Trophoblast cell (in vitro differentiated cells and primary cell): ENCODE measurements around the gene UBAC2.
A peak's percentile ranks its signal among the peaks of the same experiment; 100 is the strongest.

Experiments
- DNase-seq, 2 donors: peaks; one replicate each; pipeline ENCODE4 v3.0.0-alpha.2; 2016
- H2AFZ ChIP-seq: 2 replicates; pipeline ENCODE4 v1.6.1; 2013; ENCODE audit warnings: low read length, moderate library complexity, mild to moderate bottlenecking; ENCODE audit not compliant: insufficient read depth, poor library complexity
- H2AK5ac ChIP-seq: 2 replicates; pipeline ENCODE4 v1.6.1; 2013; ENCODE audit warnings: mild to moderate bottlenecking, low read length
- H2BK120ac ChIP-seq: 2 replicates; pipeline ENCODE4 v1.6.1; 2013; ENCODE audit warnings: low read length, mild to moderate bottlenecking, moderate library complexity; ENCODE audit not compliant: insufficient read depth, poor library complexity
- H2BK12ac ChIP-seq: 2 replicates; pipeline ENCODE4 v1.6.1; 2013; ENCODE audit warnings: mild to moderate bottlenecking, low read length, moderate library complexity
- H2BK5ac ChIP-seq: 2 replicates; pipeline ENCODE4 v1.6.1; 2013; ENCODE audit warnings: low read length, low read depth, moderate library complexity, mild to moderate bottlenecking; ENCODE audit not compliant: poor library complexity
- H3K14ac ChIP-seq: 2 replicates; pipeline ENCODE4 v1.6.1; 2013; ENCODE audit warnings: mild to moderate bottlenecking, low read length
- H3K18ac ChIP-seq: 2 replicates; pipeline ENCODE4 v1.6.1; 2013; ENCODE audit warnings: mild to moderate bottlenecking, low read length
- H3K23ac ChIP-seq: 2 replicates; pipeline ENCODE4 v1.6.1; 2013; ENCODE audit warnings: low read length
- H3K27ac ChIP-seq: 2 replicates; pipeline ENCODE4 v1.5.1; 2013; ENCODE audit warnings: low read depth, mild to moderate bottlenecking, inconsistent platforms, low read length, moderate library complexity
- H3K27me3 ChIP-seq: 2 replicates; pipeline ENCODE4 v1.6.1; 2013; ENCODE audit warnings: inconsistent platforms, mild to moderate bottlenecking, low read length, moderate library complexity; ENCODE audit not compliant: insufficient read depth
- H3K36me3 ChIP-seq, 2 experiments: 1 replicate in 1 of 2; 2 replicates in 1 of 2; pipeline ENCODE4 v1.6.1; 2013; ENCODE audit warnings: low read length in 2 of 2, mild to moderate bottlenecking in 2 of 2, moderate library complexity in 1 of 2; ENCODE audit not compliant: insufficient read depth in 2 of 2, control insufficient read depth in 1 of 2
- H3K4ac ChIP-seq: 2 replicates; pipeline ENCODE4 v1.6.1; 2013; ENCODE audit warnings: low read depth, mild to moderate bottlenecking, low read length, moderate library complexity
- H3K4me1 ChIP-seq, 2 experiments: 1 replicate in 1 of 2; 2 replicates in 1 of 2; pipeline ENCODE4 v1.6.1; 2013; ENCODE audit warnings: low read length in 2 of 2, mild to moderate bottlenecking in 2 of 2, moderate library complexity in 1 of 2; ENCODE audit not compliant: insufficient read depth in 2 of 2, control insufficient read depth in 1 of 2
- H3K4me2 ChIP-seq: 2 replicates; pipeline ENCODE4 v1.6.1; 2013; ENCODE audit warnings: inconsistent platforms, mild to moderate bottlenecking, low read length, moderate library complexity
- H3K4me3 ChIP-seq: 2 replicates; pipeline ENCODE4 v1.5.1; 2013; ENCODE audit warnings: mild to moderate bottlenecking, low read depth, low read length, inconsistent platforms
- H3K79me1 ChIP-seq: one replicate; pipeline ENCODE4 v1.6.1; 2013; ENCODE audit warnings: low read length
- H3K79me2 ChIP-seq: 2 replicates; pipeline ENCODE4 v1.6.1; 2013; ENCODE audit warnings: low read length, mild to moderate bottlenecking; ENCODE audit not compliant: control insufficient read depth, insufficient read depth, poor library complexity
- H3K9ac ChIP-seq: 2 replicates; pipeline ENCODE4 v1.6.1; 2013; ENCODE audit warnings: mild to moderate bottlenecking, low read length
- H3K9me3 ChIP-seq: 2 replicates; pipeline ENCODE4 v1.6.1; 2013; ENCODE audit warnings: low read depth, mild to moderate bottlenecking, control low read depth, inconsistent platforms, low read length; ENCODE audit not compliant: insufficient read depth
- H4K12ac ChIP-seq: 2 replicates; pipeline ENCODE4 v1.6.1; 2013; ENCODE audit warnings: low read depth, mild to moderate bottlenecking, low read length, moderate library complexity
- H4K8ac ChIP-seq: 2 replicates; pipeline ENCODE4 v1.6.1; 2013; ENCODE audit warnings: low read depth, mild to moderate bottlenecking, low read length, moderate library complexity
- H4K91ac ChIP-seq: one replicate; pipeline ENCODE4 v1.6.1; 2013; ENCODE audit warnings: low read depth, mild to moderate bottlenecking, low read length, moderate library complexity
- WGBS: extraction: QIAGEN DNeasy Blood & Tissue Kit; methylation state at CpG from one replicate; pipeline ENCODE4 v1.1.7; 2013; ENCODE audit warnings: missing lambda C conversion rate; ENCODE audit not compliant: insufficient read length, insufficient coverage; ENCODE audit errors: extremely low coverage; 5-methylcytosine and 5-hydroxymethylcytosine counted together

The UBAC2 gene

GRCh38 chr13:99374994-99375737 is 174.5 kb downstream of the UBAC2 start:
- Histone ChIP-seq H4K8ac (no peak overlapping the region), H2AFZ (no peak overlapping the region), H2AK5ac (no peak overlapping the region), H3K27ac (no peak overlapping the region), H3K4ac (no peak overlapping the region), H3K27me3 (no peaks in the 10 kb centered on the region), H3K23ac (no peak overlapping the region), H3K4me1 (no peaks in the 10 kb centered on the region), H3K14ac (no peak overlapping the region), H3K18ac (no peak overlapping the region), H4K12ac (no peak overlapping the region), H3K4me2 (no peak overlapping the region), H3K9ac (no peak overlapping the region), H3K4me3 (no peak overlapping the region), H2BK120ac (no peak overlapping the region), H3K79me2 (no peaks in the 10 kb centered on the region), H3K36me3 (peaks cover 11 to 14% of the 10 kb centered on the region in 2 experiments), H2BK5ac (no peak overlapping the region), H3K9me3 (no peaks in the 10 kb centered on the region), H2BK12ac (no peak overlapping the region), H4K91ac (no peak overlapping the region), H3K79me1 (no peaks in the 10 kb centered on the region)
- no CpG with 5 or more reads among the region's 12 CpGs for WGBS
- DNase-seq = peak in 1 of 2 donors; percentile 11

- WGBS = no CpG with 5 or more reads among the region's 2 CpGs
- Histone ChIP-seq H3K36me3 (peaks cover 9 to 12% of the 10 kb centered on the region in 2 experiments), H3K79me2 (no peaks in the 10 kb centered on the region), H4K91ac (no peak overlapping the region), H3K4ac (no peak overlapping the region), H3K23ac (no peak overlapping the region), H2AK5ac (no peak overlapping the region), H3K4me1 (no peaks in the 10 kb centered on the region), H3K27me3 (no peaks in the 10 kb centered on the region), H3K4me3 (no peak overlapping the region), H3K79me1 (no peaks in the 10 kb centered on the region), H3K14ac (no peak overlapping the region), H2BK120ac (no peak overlapping the region), H3K9me3 (no peaks in the 10 kb centered on the region), H3K18ac (no peak overlapping the region), H4K12ac (no peak overlapping the region), H2BK12ac (no peak overlapping the region), H2AFZ (no peak overlapping the region), H4K8ac (no peak overlapping the region), H2BK5ac (no peak overlapping the region), H3K4me2 (no peak overlapping the region), H3K27ac (no peak overlapping the region), H3K9ac (no peak overlapping the region)
- no peak for DNase-seq
Observed at GRCh38 chr13:99375738-99376080, 175.1 kb downstream of the UBAC2 start.

GRCh38 chr13:99376132-99376531 is 175.5 kb downstream of the UBAC2 start:
- no peak overlapping the region for H3K4ac ChIP-seq
- no peak overlapping the region for H4K91ac ChIP-seq
- no peaks in the 10 kb centered on the region for H3K79me1 ChIP-seq
- no peaks in the 10 kb centered on the region for H3K27me3 ChIP-seq
- H2BK12ac ChIP-seq = no peak overlapping the region
- H3K27ac ChIP-seq = no peak overlapping the region
- WGBS = no CpG with 5 or more reads among the region's 6 CpGs
- H2AK5ac ChIP-seq = no peak overlapping the region
- H3K9me3 ChIP-seq = no peaks in the 10 kb centered on the region
- DNase-seq = peak in 1 of 2 donors; percentile 16
- no peak overlapping the region for H3K4me3 ChIP-seq
- peaks cover 9 to 14% of the 10 kb centered on the region in 2 experiments for H3K36me3 ChIP-seq
- no peak overlapping the region for H3K14ac ChIP-seq
- no peak overlapping the region for H4K12ac ChIP-seq
- H3K18ac ChIP-seq = no peak overlapping the region
- H3K4me2 ChIP-seq = no peak overlapping the region
- H4K8ac ChIP-seq = no peak overlapping the region
- H2BK5ac ChIP-seq = no peak overlapping the region
- H3K9ac ChIP-seq = no peak overlapping the region
- no peaks in the 10 kb centered on the region for H3K79me2 ChIP-seq
- H3K23ac ChIP-seq = no peak overlapping the region
- no peak overlapping the region for H2AFZ ChIP-seq
- no peaks in the 10 kb centered on the region for H3K4me1 ChIP-seq
- H2BK120ac ChIP-seq = no peak overlapping the region

GRCh38 chr13:99376924-99377323 is 176.3 kb downstream of the UBAC2 start:
- H3K27ac ChIP-seq = no peak overlapping the region
- H2AK5ac ChIP-seq = no peak overlapping the region
- no peak overlapping the region for H2BK120ac ChIP-seq
- no peak overlapping the region for H3K4me2 ChIP-seq
- H3K4me1 ChIP-seq = no peaks in the 10 kb centered on the region
- no peak overlapping the region for H4K8ac ChIP-seq
- H2AFZ ChIP-seq = no peak overlapping the region
- no peaks in the 10 kb centered on the region for H3K27me3 ChIP-seq
- H3K9me3 ChIP-seq = no peaks in the 10 kb centered on the region
- peaks cover 9 to 17% of the 10 kb centered on the region in 2 experiments for H3K36me3 ChIP-seq
- H3K14ac ChIP-seq = no peak overlapping the region
- no peak overlapping the region for H3K9ac ChIP-seq
- H3K4ac ChIP-seq = no peak overlapping the region
- no peak overlapping the region for H3K23ac ChIP-seq
- H4K91ac ChIP-seq = no peak overlapping the region
- H3K79me1 ChIP-seq = no peaks in the 10 kb centered on the region
- no peaks in the 10 kb centered on the region for H3K79me2 ChIP-seq
- no CpG with 5 or more reads among the region's 9 CpGs for WGBS
- no peak overlapping the region for H2BK12ac ChIP-seq
- H3K18ac ChIP-seq = no peak overlapping the region
- H4K12ac ChIP-seq = no peak overlapping the region
- no peak overlapping the region for H2BK5ac ChIP-seq
- DNase-seq = no peak
- H3K4me3 ChIP-seq = no peak overlapping the region
